Nasal cavity respiratory epithelium epithelial cell of viscerocranial mucosa (primary cell): ENCODE measurements around the gene CA6. TPM values are rescaled to one million over a fixed set of nuclear protein-coding genes. Genes with fewer than 3 reads are reported as not detected.

ENCODE experiments used
- total RNA-seq: library from RNA; depleted of rRNA; stranded (reverse); fragments of >200 nt; gene quantifications from 2 replicates; pipeline ENCODE4 v1.2.3, GENCODE V29; 2014

The CA6 gene
- not detected in 2 replicates for total RNA-seq

GRCh38 chr1:8945568-8945967 is at the start of gene CA6:
TSS of gene CA6 (plus strand) at chr1:8945868. CDS start at chr1:8945887, 19 bp downstream.

Other genes with a start within 250 kb of the CA6 start
- 24.9 and 43.6 TPM in 2 replicates for gene RERE, start 128.2 kb upstream of the CA6 start, total RNA-seq
- gene ENO1, start 67.2 kb upstream of the CA6 start, total RNA-seq, result 663 and 1,403 TPM in 2 replicates
- gene SLC2A7, start 80.6 kb downstream of the CA6 start, total RNA-seq, result not detected in 2 replicates
- gene SLC2A5, start 123.8 kb downstream of the CA6 start, total RNA-seq, result 0.34 and 0.50 TPM in 2 replicates
- 45.1 and 48.9 TPM in 2 replicates for gene GPR157, start 183.2 kb downstream of the CA6 start, total RNA-seq